ENCODE data around the gene CYP4A22. TPM values are rescaled to one million over a fixed set of nuclear protein-coding genes. Genes with fewer than 3 reads are reported as not detected.
A peak's percentile ranks its signal among the peaks of the same experiment; 100 is the strongest.

Gene CYP4A22
- total RNA-seq, 1 experiment from 2014 or later, result not detected

GRCh38 chr1:47188791-47189785, 51.8 kb downstream of the CYP4A22 start:
- no peak overlapping the region for H3K4me3 Mint-ChIP-seq (ENCODE audit: unreplicated experiment)

GRCh38 chr1:47189844-47190508, 52.7 kb downstream of the CYP4A22 start, which contains the start of gene PDZK1IP1:
Gene PDZK1IP1, minus strand, starts transcription at chr1:47190036. Its CDS starts 104 bp downstream, at chr1:47189932.
- H3K36me3 Mint-ChIP-seq (ENCODE audit: insufficient read depth, unreplicated experiment), result peaks cover 32% of the 10 kb centered on the region
- H3K4me3 Mint-ChIP-seq (ENCODE audit: unreplicated experiment), result peak within 1 kb of the TSS; percentile 29
- no peaks in the 10 kb centered on the region for H3K9me3 Mint-ChIP-seq (ENCODE audit: unreplicated experiment)
- ChIA-PET POLR2A (interaction anchor here (0.6 to 1.4 kb wide), 2 partner anchors 10 to 124 kb away, joined by 4 to 8 read pairs; partner anchors contain the start of gene STIL), CTCF (interaction anchor here (1.0 to 4.0 kb wide), 2 partner anchors 11 to 35 kb away, joined by 3 to 53 read pairs; no protein-coding TSS in a partner anchor)
- Histone ChIP-seq H3K27me3 (replicated peaks; ENCODE audit: control insufficient read depth, insufficient read depth, low read length) (no peaks in the 10 kb centered on the region), H3K4me1 (peaks cover 77% of the 10 kb centered on the region), H3K9me3 (no peaks in the 10 kb centered on the region; the same call in 1 of the 2 replicates), H3K36me3 (ENCODE audit: control insufficient read depth, insufficient read depth, low read length) (no peaks in the 10 kb centered on the region), H3K4me3 (ENCODE audit: low read depth, low read length) (no peak within 1 kb of the TSS)
- no TSS peak for BruUV-seq (replicated peaks)
- no peaks in the 10 kb centered on the region for H3K27me3 Mint-ChIP-seq (ENCODE audit: insufficient read depth, unreplicated experiment)
- peak; percentile 47 to 56 for DNase-seq
- H3K27ac Mint-ChIP-seq (ENCODE audit: unreplicated experiment), result peak within 1 kb of the TSS; percentile 98
- peaks cover 49% of the 10 kb centered on the region for H3K4me1 Mint-ChIP-seq (ENCODE audit: low read depth, unreplicated experiment)
- intact Hi-C loops (cut with micrococcal nuclease; ENCODE audit: unreplicated experiment), result loop anchor here (2.0 kb wide), 1 partner anchor 125 kb away; the partner anchor contains the start of gene STIL
- no peak for TF ChIP-seq CTCF (IDR thresholded peaks at IDR 0.05; ENCODE audit: insufficient read depth in 1 of 2, low read depth in 1 of 2, low read length in 1 of 2, severe bottlenecking in 1 of 2, unreplicated experiment in 1 of 2)

More at GRCh38 chr1:47188791-47189785, 51.8 kb downstream of the CYP4A22 start:
- Histone ChIP-seq H3K4me1 (peaks cover 73% of the 10 kb centered on the region), H3K27me3 (replicated peaks; ENCODE audit: control insufficient read depth, insufficient read depth, low read length) (no peaks in the 10 kb centered on the region), H3K4me3 (ENCODE audit: low read depth, low read length) (no peak overlapping the region), H3K36me3 (ENCODE audit: control insufficient read depth, insufficient read depth, low read length) (no peaks in the 10 kb centered on the region), H3K9me3 (no peaks in the 10 kb centered on the region; the same call in 1 of the 2 replicates)
- no peak for DNase-seq
- Mint-ChIP-seq H3K36me3 (ENCODE audit: insufficient read depth, unreplicated experiment) (peaks cover 41% of the 10 kb centered on the region), H3K9me3 (ENCODE audit: unreplicated experiment) (no peaks in the 10 kb centered on the region), H3K27me3 (ENCODE audit: insufficient read depth, unreplicated experiment) (no peaks in the 10 kb centered on the region), H3K4me1 (ENCODE audit: low read depth, unreplicated experiment) (peaks cover 47% of the 10 kb centered on the region), H3K27ac (ENCODE audit: unreplicated experiment) (peak overlapping the region; percentile 98)
- intact Hi-C loops (cut with micrococcal nuclease; ENCODE audit: unreplicated experiment), result no loop called here
- TF ChIP-seq CTCF (IDR thresholded peaks at IDR 0.05; ENCODE audit: insufficient read depth in 1 of 2, low read depth in 1 of 2, low read length in 1 of 2, severe bottlenecking in 1 of 2, unreplicated experiment in 1 of 2), result no peak
- POLR2A ChIA-PET, result interaction anchor here (0.6 kb wide), 1 partner anchor 9 kb away, joined by 8 read pairs; no protein-coding TSS in a partner anchor
- no TSS peak for BruUV-seq (replicated peaks)
- CTCF ChIA-PET, result interaction anchor here (0.6 to 1.6 kb wide), 2 partner anchors 10 to 41 kb away, joined by 5 read pairs; no protein-coding TSS in a partner anchor

- Histone ChIP-seq H3K36me3 (ENCODE audit: control insufficient read depth, insufficient read depth, low read length) (no peaks in the 10 kb centered on the region), H3K4me3 (ENCODE audit: low read depth, low read length) (no peak overlapping the region), H3K9me3 (no peaks in the 10 kb centered on the region; the same call in 1 of the 2 replicates), H3K27me3 (replicated peaks; ENCODE audit: control insufficient read depth, insufficient read depth, low read length) (no peaks in the 10 kb centered on the region), H3K4me1 (peaks cover 77% of the 10 kb centered on the region)
- Mint-ChIP-seq H3K4me1 (ENCODE audit: low read depth, unreplicated experiment) (peaks cover 46% of the 10 kb centered on the region), H3K9me3 (ENCODE audit: unreplicated experiment) (no peaks in the 10 kb centered on the region), H3K36me3 (ENCODE audit: insufficient read depth, unreplicated experiment) (peaks cover 28% of the 10 kb centered on the region), H3K4me3 (ENCODE audit: unreplicated experiment) (peak overlapping the region; percentile 29), H3K27ac (ENCODE audit: unreplicated experiment) (peak overlapping the region; percentile 98), H3K27me3 (ENCODE audit: insufficient read depth, unreplicated experiment) (no peaks in the 10 kb centered on the region)
- DNase-seq, result no peak
- no TSS peak for BruUV-seq (replicated peaks)
- intact Hi-C loops (cut with micrococcal nuclease; ENCODE audit: unreplicated experiment), result loop anchor here (2.0 kb wide), 1 partner anchor 124 kb away; the partner anchor contains the start of gene STIL
- POLR2A ChIA-PET, result interaction anchor here (0.6 to 1.4 kb wide), 3 partner anchors 11 to 143 kb away, joined by 3 to 6 read pairs (median 4); partner anchors contain the start of genes CMPK1 and STIL
- TF ChIP-seq CTCF (IDR thresholded peaks at IDR 0.05; ENCODE audit: insufficient read depth in 1 of 2, low read depth in 1 of 2, low read length in 1 of 2, severe bottlenecking in 1 of 2, unreplicated experiment in 1 of 2), result no peak
- CTCF ChIA-PET, result interaction anchor here (0.7 to 4.0 kb wide), 3 partner anchors 11 to 379 kb away, joined by 3 to 53 read pairs (median 6); no protein-coding TSS in a partner anchor
Measured at GRCh38 chr1:47190509-47190855, 53.2 kb downstream of the CYP4A22 start.

Data from Caco-2 (cell line).